BLaER1 treated with 17β-estradiol and CSF1 and Interleukin-3, amounts not matched to agents 10 nM and 100 nM (cell line): Measurements from ENCODE around the gene TFEB.

Experiments
- H3K27ac ChIP-seq, 11 experiments: shearing (Covaris generic); formaldehyde crosslinking; 2 replicates each; pipeline ENCODE4 v1.8.1; 2022
- H3K27me3 ChIP-seq, 11 experiments: shearing (Covaris generic); formaldehyde crosslinking; 2 replicates each; pipeline ENCODE4 v1.8.1; 2022
- H3K36me3 ChIP-seq, 11 experiments: shearing (Covaris generic); formaldehyde crosslinking; 2 replicates each; pipeline ENCODE4 v1.8.1; 2022
- H3K4me1 ChIP-seq, 10 experiments: shearing (Covaris generic); formaldehyde crosslinking; 2 replicates each; pipeline ENCODE4 v1.8.1; 2022
- H3K4me2 ChIP-seq, 11 experiments: shearing (Covaris generic); formaldehyde crosslinking; 2 replicates each; pipeline ENCODE4 v1.8.1; 2022
- H3K4me3 ChIP-seq, 10 experiments: shearing (Covaris generic); formaldehyde crosslinking; 2 replicates each; pipeline ENCODE4 v1.8.1; 2022
- H3K9ac ChIP-seq, 11 experiments: shearing (Covaris generic); formaldehyde crosslinking; 2 replicates each; pipeline ENCODE4 v1.8.1; 2022
- H3K9me3 ChIP-seq, 11 experiments: shearing (Covaris generic); formaldehyde crosslinking; replicated peaks in 1 of 11; 2 replicates each; pipeline ENCODE4 v1.8.1; 2022
- H4K20me1 ChIP-seq, 11 experiments: shearing (Covaris generic); formaldehyde crosslinking; 2 replicates each; pipeline ENCODE4 v1.8.1; 2022
- Cebpa-rat ChIP-seq, 11 experiments: shearing (Covaris generic); IDR thresholded peaks; 2 replicates each; pipeline ENCODE4 v1.8.1; 2022

TFEB gene

DNA sequence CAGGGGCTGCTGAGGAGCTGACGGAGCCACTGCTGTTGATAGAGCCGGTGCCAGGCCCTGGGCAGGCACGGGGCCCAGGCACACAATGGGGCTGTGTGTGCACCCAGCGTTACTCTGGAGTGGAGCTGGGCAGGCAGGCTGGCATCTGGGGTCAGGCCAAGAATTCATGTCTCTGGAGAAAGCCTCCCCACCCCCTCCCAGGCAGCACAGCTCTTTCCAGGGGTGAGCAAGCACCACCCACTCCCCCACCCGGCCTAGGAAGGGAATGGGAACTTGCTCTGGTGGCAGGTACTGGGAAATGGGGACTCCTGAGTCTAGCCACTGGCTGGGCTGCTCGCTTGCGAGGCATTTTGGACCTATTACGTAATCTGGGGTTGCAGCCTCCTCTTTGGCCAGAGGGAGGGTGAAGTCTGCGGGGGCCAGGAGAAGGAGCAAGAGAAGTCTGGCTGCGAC, 22.7 kb downstream of the TFEB start:
- peaks cover 0 to 68% (median 30%) of the 10 kb centered on the region in 11 experiments; a peak in 14 of 22 replicates for H4K20me1 ChIP-seq
- H3K9ac ChIP-seq = peak overlapping the region; percentile 19 to 71 (median 61); a peak in 15 of 22 replicates
- peak in 4 of 11 experiments; percentile 21 to 68 (median 58); a peak in 4 of 22 replicates for TF ChIP-seq Cebpa-rat (IDR thresholded peaks at IDR 0.05)
- peak overlapping the region in 1 of 10 experiments; percentile 24; a peak in 3 of 20 replicates for H3K4me3 ChIP-seq
- H3K27me3 ChIP-seq = no peaks in the 10 kb centered on the region
- peak overlapping the region; percentile 84 to 100 (median 98); a peak in 21 of 22 replicates for H3K4me2 ChIP-seq
- no peaks in the 10 kb centered on the region for H3K9me3 ChIP-seq
- peak overlapping the region in 10 of 11 experiments; percentile 15 to 96 (median 76); a peak in 20 of 22 replicates for H3K27ac ChIP-seq
- H3K36me3 ChIP-seq = peaks cover 9 to 73% (median 36%) of the 10 kb centered on the region in 11 experiments; a peak in 20 of 22 replicates
- H3K4me1 ChIP-seq = peaks cover 81 to 100% (median 98%) of the 10 kb centered on the region in 10 experiments

DNA sequence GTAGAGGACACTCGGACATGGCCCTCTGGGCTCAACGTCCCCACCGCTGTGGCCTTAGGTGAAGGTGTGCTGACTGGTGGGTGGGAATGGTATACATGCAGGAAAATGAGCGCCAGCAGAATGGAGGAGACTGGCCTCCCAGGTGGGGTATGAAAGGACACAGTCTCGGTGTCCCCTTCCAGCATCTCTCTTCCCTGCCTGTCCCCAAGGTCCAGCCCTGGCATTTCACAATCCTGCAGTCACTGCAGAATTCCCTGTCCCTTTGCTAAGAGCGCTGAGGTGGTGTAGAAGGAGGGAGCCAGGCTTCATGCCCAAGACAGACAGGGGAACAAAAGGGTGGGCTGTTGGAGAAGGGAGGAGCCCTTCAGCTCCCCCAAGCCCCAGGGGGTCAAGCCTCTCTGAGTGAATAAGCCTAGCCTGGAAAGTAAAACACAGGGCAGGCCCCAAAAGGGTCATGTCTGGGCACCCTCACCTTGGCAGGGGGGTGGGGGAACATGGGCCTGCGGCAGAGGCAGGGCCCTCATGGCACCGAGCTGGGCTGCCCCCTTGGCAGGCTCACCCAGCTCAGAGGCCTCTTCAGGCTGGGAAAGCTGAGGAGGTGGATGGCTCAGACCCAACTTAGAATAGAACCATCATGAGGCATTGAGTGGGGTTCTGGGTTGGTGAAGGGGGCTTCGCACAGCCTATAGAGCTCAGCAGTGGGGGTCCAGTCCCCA, 23.9 kb downstream of the TFEB start:
- Histone ChIP-seq H3K4me1 (peaks cover 81 to 100% (median 98%) of the 10 kb centered on the region in 10 experiments), H4K20me1 (peaks cover 0 to 56% (median 23%) of the 10 kb centered on the region in 11 experiments; a peak in 14 of 22 replicates), H3K9ac (peak overlapping the region in 3 of 11 experiments; percentile 2 to 71 (median 69); a peak in 3 of 22 replicates)

DNA sequence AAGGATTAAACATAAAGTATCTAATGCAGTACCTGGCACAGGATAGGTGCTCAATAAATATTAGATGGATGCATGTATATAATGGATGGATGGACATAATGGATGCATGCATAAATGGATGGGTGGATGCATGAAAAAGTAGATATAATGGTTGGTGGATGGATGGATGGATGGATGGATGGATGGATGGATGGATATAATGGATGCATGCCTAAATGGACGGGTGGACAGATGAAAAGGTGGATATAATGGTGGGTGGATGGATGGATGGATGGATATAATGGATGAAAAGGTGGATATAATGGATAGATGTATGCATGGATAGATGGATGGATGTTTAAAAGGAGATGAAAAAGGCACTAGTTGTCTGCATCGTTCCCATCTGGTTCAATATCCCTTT, 26.0 kb downstream of the TFEB start:
- peak overlapping the region in 3 of 11 experiments; percentile 95 to 99 (median 98); a peak in 5 of 22 replicates for H3K27ac ChIP-seq
- no peaks in the 10 kb centered on the region for H3K9me3 ChIP-seq
- TF ChIP-seq Cebpa-rat (IDR thresholded peaks at IDR 0.05) = no peak
- H3K36me3 ChIP-seq = peaks cover 9 to 60% (median 32%) of the 10 kb centered on the region in 11 experiments; a peak in 20 of 22 replicates
- no peaks in the 10 kb centered on the region for H3K27me3 ChIP-seq
- no peak overlapping the region for H3K4me3 ChIP-seq
- peak overlapping the region in 10 of 11 experiments; percentile 89 to 100 (median 97); a peak in 20 of 22 replicates for H3K4me2 ChIP-seq
- H3K4me1 ChIP-seq = peaks cover 79 to 97% (median 94%) of the 10 kb centered on the region in 10 experiments
- H4K20me1 ChIP-seq = peaks cover 0 to 35% (median 12%) of the 10 kb centered on the region in 11 experiments; a peak in 12 of 22 replicates
- H3K9ac ChIP-seq = no peak overlapping the region

More for the DNA sequence above, 23.9 kb downstream of the TFEB start:
- Histone ChIP-seq H3K9me3 (no peaks in the 10 kb centered on the region), H3K36me3 (peaks cover 9 to 68% (median 36%) of the 10 kb centered on the region in 11 experiments; a peak in 20 of 22 replicates), H3K27me3 (no peaks in the 10 kb centered on the region), H3K4me3 (no peak overlapping the region; a peak in 1 of 20 replicates), H3K27ac (peak overlapping the region in 10 of 11 experiments; percentile 15 to 96 (median 76); a peak in 19 of 22 replicates), H3K4me2 (peak overlapping the region in 10 of 11 experiments; percentile 19 to 100 (median 96); a peak in 15 of 22 replicates)
- TF ChIP-seq Cebpa-rat (IDR thresholded peaks at IDR 0.05) = no peak

DNA sequence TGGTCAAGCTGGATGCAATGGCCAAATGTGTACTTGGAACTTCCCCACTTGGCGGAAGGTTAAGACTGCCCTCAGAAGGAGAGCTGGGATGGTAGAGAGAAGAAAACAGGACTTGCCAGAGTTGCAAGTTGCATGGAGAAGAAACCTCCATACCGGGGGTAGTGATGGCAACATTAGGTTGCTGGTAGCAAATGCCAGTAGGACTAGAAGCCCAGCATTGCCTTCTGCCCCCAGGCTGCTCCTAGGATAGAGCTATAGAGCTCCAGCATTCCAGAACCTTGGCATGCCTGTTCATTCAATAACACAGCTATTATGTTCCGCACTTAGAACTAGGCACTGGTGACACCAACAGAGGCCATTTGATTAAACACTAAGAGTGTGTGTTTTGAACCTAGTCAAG, 26.6 kb downstream of the TFEB start:
- peaks cover 9 to 65% (median 34%) of the 10 kb centered on the region in 11 experiments; a peak in 20 of 22 replicates for H3K36me3 ChIP-seq
- H3K9ac ChIP-seq = peak overlapping the region in 7 of 11 experiments; percentile 86 to 94 (median 92); a peak in 11 of 22 replicates
- H3K4me2 ChIP-seq = peak overlapping the region; percentile 89 to 100 (median 96)
- no peaks in the 10 kb centered on the region for H3K27me3 ChIP-seq
- no peaks in the 10 kb centered on the region for H3K9me3 ChIP-seq
- H3K4me1 ChIP-seq = peaks cover 79 to 97% (median 94%) of the 10 kb centered on the region in 10 experiments
- no peak for TF ChIP-seq Cebpa-rat (IDR thresholded peaks at IDR 0.05)
- H3K4me3 ChIP-seq = peak overlapping the region in 1 of 10 experiments; percentile 55; a peak in 2 of 20 replicates
- H4K20me1 ChIP-seq = peaks cover 0 to 30% (median 12%) of the 10 kb centered on the region in 11 experiments; a peak in 12 of 22 replicates
- peak overlapping the region in 9 of 11 experiments; percentile 89 to 99 (median 96); a peak in 19 of 22 replicates for H3K27ac ChIP-seq

DNA sequence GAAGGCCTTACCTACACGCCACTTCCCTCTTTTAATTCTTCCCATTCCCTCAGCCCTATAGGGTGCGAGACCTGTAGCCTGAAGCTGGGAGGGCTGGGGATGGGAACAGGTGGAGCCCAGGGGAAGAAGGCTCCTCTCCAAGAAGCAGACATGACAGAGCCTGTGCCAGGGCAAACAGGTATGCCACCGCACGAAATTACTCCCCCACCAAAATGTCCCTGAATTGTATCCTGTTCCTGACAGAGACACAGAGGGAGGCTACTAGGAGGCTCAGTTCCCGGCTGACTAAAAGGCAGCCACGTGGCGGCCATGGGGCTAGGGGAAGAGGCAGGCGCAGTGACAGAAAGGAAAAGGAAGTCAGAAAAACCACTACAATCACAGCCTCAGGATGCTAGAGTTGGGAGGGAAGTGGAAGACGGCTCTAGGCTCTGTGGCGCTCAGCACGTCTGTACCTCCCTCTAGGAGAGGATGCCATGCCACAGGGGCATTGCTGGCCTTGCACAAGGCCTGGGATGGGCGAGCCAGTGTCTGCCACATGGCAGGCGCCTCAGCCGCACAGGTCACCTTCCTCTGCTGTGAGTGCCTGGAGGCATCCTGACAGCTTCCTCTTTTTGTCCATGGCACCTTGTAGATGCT, 27.7 kb downstream of the TFEB start:
- Histone ChIP-seq H3K9ac (peak overlapping the region; percentile 67 to 94 (median 90); a peak in 21 of 22 replicates), H3K27ac (peak overlapping the region; percentile 73 to 99 (median 95)), H3K4me3 (peak overlapping the region; percentile 15 to 66 (median 54); a peak in 16 of 20 replicates)

DNA sequence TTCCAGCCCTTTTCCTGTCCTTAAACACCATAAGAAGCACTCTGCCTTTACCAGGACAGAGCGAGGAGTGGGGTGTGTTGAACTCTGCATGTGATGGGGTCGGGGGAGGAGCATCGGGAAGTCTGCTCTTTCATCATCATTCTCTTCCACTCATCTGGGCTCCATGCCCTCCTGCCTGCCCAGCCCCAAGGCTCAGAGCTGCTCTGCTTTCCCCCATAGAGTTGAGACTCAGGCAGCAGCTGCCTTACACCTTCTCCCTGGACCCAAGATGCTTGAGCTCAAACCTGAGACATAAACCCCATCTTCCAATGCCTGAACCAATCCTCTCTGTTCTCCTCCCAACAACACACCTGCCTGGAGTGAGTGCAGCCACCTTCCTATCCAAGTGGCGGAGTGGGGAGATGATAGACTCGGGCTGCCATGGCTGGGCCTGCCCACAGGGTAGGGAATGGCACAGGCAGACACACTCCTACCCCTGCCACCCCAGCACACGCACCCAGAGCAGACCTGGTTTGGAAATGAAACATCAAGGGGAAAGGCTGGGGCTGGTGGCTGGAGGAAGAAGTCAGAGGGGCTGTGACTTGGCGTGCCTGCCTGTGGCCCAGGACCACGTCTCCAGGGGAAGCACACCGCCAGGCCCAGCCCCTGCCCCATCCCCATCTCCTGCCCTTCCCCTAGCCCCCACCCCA, 28.4 kb downstream of the TFEB start:
- H3K4me3 ChIP-seq = peak overlapping the region; percentile 15 to 66 (median 54); a peak in 17 of 20 replicates
- peak in 3 of 11 experiments; percentile 24 to 40 (median 36); a peak in 2 of 22 replicates for TF ChIP-seq Cebpa-rat (IDR thresholded peaks at IDR 0.05)
- peaks cover 0 to 29% (median 11%) of the 10 kb centered on the region in 11 experiments; a peak in 9 of 22 replicates for H4K20me1 ChIP-seq
- no peaks in the 10 kb centered on the region for H3K9me3 ChIP-seq
- peak overlapping the region; percentile 89 to 100 (median 96) for H3K4me2 ChIP-seq
- peak overlapping the region; percentile 73 to 99 (median 95) for H3K27ac ChIP-seq
- peaks cover 79 to 97% (median 94%) of the 10 kb centered on the region in 10 experiments for H3K4me1 ChIP-seq
- H3K27me3 ChIP-seq = no peaks in the 10 kb centered on the region
- H3K36me3 ChIP-seq = peaks cover 17 to 69% (median 42%) of the 10 kb centered on the region in 11 experiments; a peak in 21 of 22 replicates
- peak overlapping the region; percentile 67 to 94 (median 90); a peak in 21 of 22 replicates for H3K9ac ChIP-seq

More for the DNA sequence above, 27.7 kb downstream of the TFEB start:
- peaks cover 0 to 29% (median 8%) of the 10 kb centered on the region in 11 experiments; a peak in 9 of 22 replicates for H4K20me1 ChIP-seq
- no peaks in the 10 kb centered on the region for H3K9me3 ChIP-seq
- H3K27me3 ChIP-seq = no peaks in the 10 kb centered on the region
- peak in 3 of 11 experiments; percentile 23 to 61 (median 46); a peak in 3 of 22 replicates for TF ChIP-seq Cebpa-rat (IDR thresholded peaks at IDR 0.05)
- H3K4me1 ChIP-seq = peaks cover 79 to 97% (median 94%) of the 10 kb centered on the region in 10 experiments
- peak overlapping the region; percentile 89 to 100 (median 96) for H3K4me2 ChIP-seq
- peaks cover 16 to 69% (median 44%) of the 10 kb centered on the region in 11 experiments; a peak in 21 of 22 replicates for H3K36me3 ChIP-seq

DNA sequence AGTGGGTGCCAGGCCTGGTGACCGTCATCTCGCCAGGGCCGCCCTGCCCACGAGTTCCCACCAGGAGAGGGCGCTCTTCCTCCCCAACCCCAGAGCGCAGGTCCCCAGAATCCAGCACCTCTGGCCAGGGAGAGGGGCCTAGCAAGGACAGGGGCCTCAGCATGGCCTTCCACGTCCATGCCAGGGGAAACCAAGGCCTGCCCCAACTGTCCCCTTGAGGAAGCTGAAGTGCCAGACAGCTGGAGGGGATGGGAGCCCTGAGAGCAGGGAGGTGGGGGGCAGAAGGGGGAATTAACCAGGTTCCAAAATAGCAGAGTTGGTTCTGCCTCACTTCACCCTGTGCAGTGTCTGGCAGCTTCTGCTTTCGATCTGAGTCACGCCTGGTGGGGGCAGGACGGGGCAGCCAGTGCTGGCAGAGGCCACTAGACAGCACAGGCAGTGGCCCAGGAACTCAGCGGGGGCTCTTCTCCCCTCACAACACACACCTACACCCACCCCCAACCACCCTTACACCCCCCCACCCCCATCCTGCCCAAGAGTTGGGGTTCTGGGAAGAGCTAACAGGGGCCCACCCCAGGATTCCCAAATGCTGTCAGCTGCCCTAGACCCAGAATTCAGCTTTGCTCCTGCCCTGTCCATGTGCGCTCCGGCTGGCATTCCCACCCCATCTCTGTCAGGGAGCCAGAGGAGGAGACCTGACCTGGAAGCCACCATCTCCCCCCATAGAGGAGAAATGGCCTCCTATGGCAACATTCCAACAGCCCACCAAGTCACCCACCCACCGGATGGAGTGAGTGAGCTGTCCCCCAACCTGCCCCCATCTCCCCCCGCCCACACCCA, 29.2 kb downstream of the TFEB start:
- no peak for TF ChIP-seq Cebpa-rat (IDR thresholded peaks at IDR 0.05)
- H3K4me1 ChIP-seq = peaks cover 80 to 97% (median 94%) of the 10 kb centered on the region in 10 experiments

More for the DNA sequence above, 29.2 kb downstream of the TFEB start:
- Histone ChIP-seq H3K4me2 (peak overlapping the region; percentile 89 to 100 (median 98)), H3K27ac (peak overlapping the region; percentile 79 to 99 (median 95)), H3K9me3 (no peaks in the 10 kb centered on the region), H3K4me3 (peak overlapping the region; percentile 45 to 73 (median 67)), H3K36me3 (peaks cover 9 to 64% (median 34%) of the 10 kb centered on the region in 11 experiments; a peak in 21 of 22 replicates), H3K9ac (peak overlapping the region; percentile 80 to 94 (median 90)), H3K27me3 (no peaks in the 10 kb centered on the region), H4K20me1 (peaks cover 0 to 33% (median 11%) of the 10 kb centered on the region in 11 experiments; a peak in 9 of 22 replicates)
